ENCODE data around the gene MDP1. TPM values are rescaled to one million over a fixed set of nuclear protein-coding genes. Genes with fewer than 3 reads are reported as not detected.
"Not testable (repeated sequence)": the region's sequence is repeated elsewhere in the genome, so short reads cannot be mapped to it uniquely, and the experiment has no call there.

Gene MDP1
- total RNA-seq, 1 experiment from 2014 or later = 23.5 TPM

DNA sequence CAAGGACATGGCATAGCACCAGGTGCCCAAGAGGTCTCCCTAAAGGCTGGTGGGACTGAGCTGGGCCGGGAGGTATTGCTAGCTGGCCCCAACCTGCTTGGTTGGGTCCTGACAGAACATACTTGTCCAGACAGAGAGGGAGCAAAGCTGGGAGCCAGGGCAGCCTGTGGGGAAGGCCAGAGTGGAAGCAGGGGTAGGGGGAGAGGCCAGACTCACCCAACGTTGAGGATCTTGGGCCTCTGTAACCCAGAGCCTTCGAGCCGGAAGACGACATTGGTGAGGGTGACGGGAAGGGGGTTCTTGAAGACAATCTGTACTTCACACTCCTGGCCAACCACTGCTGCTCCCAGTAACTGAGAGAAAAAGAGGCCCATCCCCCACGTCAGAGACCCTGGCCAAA is 38.1 kb upstream of the MDP1 start:
- no peak for DNase-seq (ENCODE audit: low read depth)
- in situ Hi-C loops (cut with HindIII; ENCODE audit: low pct_unique_long_range_greater_than_20kb, low sequenced_read_pairs) = no loop called here

DNA sequence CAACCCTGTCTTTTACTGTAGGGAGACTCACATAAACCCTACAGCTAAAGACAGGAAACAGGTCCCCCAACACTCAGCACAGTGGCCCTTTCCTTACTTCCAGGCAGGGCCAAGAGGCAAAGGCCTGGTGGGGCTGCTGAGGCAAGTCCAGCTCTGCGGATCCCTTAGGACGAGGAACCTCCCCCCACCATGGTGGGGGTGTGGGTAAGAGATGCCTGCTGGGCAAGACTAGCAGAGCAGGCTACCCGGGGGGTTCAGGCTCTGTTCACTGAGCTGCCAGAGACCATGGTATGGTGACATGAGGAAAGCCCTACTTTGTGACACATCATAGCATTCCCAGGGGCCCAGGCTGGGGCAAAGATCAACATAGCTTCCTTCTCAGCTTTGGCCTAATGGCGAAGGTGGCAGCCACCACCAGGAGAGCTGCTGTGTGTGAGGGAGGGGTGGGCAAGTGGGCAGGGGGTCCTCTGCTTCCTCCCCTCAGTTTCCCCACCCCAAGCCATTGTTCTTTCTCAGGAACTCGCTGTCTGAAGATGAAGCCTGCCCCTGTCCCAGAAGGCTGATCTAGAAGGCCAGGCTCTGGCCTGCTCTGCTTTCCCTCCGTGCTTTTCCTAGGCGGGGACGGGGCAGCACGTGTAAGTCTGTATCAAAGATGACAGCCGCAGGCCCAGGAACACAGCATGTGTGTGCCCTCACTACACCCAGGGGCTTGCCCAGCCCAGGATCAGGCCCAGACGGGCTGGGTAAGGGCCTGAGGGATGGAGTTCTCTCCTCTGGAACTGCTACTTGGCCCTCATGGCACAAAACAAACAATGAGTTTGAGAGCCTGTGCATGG is 36.6 kb upstream of the MDP1 start:
- in situ Hi-C loops (cut with HindIII; ENCODE audit: low pct_unique_long_range_greater_than_20kb, low sequenced_read_pairs) = no loop called here
- DNase-seq (ENCODE audit: low read depth) = no peak

- no peak for DNase-seq (ENCODE audit: low read depth)
- in situ Hi-C loops (cut with HindIII; ENCODE audit: low pct_unique_long_range_greater_than_20kb, low sequenced_read_pairs) = no loop called here
Observed at GRCh38 chr14:24251880-24252288, 36.0 kb upstream of the MDP1 start.

GRCh38 chr14:24250354-24250753 is 34.5 kb upstream of the MDP1 start:
- DNase-seq (ENCODE audit: low read depth) = no peak
- in situ Hi-C loops (cut with HindIII; ENCODE audit: low pct_unique_long_range_greater_than_20kb, low sequenced_read_pairs) = no loop called here

DNA sequence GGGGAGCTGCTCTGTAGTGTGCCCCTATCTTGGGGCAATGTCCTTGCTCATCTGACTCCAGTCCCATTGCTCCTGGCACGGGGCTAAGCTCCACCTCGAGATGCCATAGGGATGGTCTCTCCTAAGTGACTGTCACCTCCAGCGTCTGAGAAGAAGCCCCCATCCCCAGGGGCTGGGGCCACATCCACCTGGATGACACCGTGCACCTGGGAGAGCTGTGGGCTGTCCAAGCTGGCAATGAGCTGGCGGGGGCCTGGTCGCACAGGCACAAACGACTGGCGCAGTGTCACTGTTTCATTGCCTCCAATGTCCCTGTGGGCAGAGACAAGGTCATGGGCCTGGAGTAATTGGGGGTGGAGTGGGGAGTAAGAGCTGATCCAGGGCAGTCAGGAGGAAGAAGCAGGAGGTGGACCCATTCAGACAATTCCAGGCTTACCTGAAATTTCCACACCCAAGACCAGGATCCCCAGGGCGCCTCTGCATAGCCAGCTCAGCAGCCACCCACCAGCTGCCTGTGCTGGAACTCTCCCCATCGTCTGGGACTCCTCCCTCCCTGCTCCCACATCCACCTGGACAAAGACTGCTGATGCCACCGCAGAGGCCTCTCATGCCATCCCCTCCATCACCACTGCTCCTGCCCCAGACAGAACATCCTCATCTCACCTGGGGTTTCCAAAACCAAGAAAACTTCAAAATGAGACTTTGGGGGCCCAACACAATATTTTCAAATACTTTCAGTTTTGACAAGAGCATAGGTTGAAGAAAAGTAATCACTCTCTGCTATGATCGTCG is 33.6 kb upstream of the MDP1 start:
- no peak for DNase-seq (ENCODE audit: low read depth)
- in situ Hi-C loops (cut with HindIII; ENCODE audit: low pct_unique_long_range_greater_than_20kb, low sequenced_read_pairs) = no loop called here

DNA sequence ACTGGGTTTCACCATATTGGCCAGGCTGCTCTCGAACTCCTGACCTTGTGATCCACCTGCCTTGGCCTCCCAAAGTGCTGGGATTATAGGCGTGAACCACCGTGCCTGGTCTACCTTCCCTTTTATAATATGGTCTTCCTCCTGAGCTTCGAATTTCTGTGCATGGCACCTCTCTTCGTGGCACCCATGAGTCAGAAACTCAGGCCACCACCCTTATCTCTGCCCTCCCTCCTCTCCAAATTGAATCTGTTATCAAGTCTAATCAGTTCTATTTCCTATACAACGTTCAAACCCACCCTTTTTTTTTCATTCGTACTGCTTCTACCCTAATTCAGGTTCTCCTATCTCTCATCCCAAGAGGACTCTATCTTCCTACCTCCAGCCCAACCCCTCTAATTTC is 31.6 kb upstream of the MDP1 start:
- in situ Hi-C loops (cut with HindIII; ENCODE audit: low pct_unique_long_range_greater_than_20kb, low sequenced_read_pairs) = no loop called here
- no peak for DNase-seq (ENCODE audit: low read depth)

DNA sequence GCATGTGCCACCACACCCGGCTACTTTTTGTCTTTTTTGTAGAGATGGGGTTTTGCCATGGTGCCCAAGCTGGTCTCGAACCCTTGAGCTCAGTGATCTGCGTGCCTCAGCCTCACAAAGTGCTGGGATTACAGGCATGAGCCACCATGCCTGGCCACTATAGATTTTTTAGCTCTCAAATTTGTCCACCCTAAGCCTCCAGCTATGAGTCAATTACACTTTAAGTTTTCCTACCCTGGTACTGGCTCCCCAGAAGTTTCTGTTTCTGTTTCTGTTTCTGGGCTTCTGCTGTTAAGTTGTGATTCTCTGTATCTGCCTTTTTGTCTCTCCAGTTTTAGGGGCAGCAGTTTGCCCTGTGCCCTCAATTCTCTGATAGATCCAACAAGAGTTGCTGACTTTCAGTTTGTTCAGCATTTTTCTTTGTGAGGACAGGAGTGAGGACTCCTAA is 30.9 kb upstream of the MDP1 start:
- DNase-seq (ENCODE audit: low read depth) = no peak
- in situ Hi-C loops (cut with HindIII; ENCODE audit: low pct_unique_long_range_greater_than_20kb, low sequenced_read_pairs) = no loop called here

- DNase-seq (ENCODE audit: low read depth); in situ Hi-C loops (cut with HindIII; ENCODE audit: low pct_unique_long_range_greater_than_20kb, low sequenced_read_pairs): not testable (repeated sequence)
Observed at GRCh38 chr14:24245350-24245749, 29.5 kb upstream of the MDP1 start.

DNA sequence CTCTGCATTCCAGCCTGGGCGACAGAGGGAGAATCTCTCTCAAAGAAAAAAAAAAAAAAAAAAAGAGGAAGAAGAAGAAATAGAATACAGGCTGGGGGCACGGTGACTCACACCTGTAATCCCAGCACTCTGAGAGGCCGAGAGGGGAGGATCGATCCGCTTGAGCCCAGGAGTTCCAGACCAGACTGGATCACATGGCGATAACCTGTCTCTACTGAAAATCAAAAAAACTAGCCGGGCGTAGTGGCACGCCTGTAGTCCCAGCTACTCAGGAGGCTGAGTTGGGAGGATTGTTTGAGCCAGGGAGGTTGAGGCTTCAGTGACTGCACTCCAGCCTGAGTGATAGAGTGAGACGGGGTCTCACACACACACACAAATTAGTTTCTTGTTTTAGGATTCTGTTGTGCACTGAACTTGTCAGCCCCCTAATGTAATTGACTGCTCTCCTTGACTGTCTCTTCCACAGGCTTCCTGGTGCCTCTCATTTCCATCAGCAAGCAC is 27.5 kb upstream of the MDP1 start:
- DNase-seq (ENCODE audit: low read depth) = no peak
- in situ Hi-C loops (cut with HindIII; ENCODE audit: low pct_unique_long_range_greater_than_20kb, low sequenced_read_pairs) = no loop called here

DNA sequence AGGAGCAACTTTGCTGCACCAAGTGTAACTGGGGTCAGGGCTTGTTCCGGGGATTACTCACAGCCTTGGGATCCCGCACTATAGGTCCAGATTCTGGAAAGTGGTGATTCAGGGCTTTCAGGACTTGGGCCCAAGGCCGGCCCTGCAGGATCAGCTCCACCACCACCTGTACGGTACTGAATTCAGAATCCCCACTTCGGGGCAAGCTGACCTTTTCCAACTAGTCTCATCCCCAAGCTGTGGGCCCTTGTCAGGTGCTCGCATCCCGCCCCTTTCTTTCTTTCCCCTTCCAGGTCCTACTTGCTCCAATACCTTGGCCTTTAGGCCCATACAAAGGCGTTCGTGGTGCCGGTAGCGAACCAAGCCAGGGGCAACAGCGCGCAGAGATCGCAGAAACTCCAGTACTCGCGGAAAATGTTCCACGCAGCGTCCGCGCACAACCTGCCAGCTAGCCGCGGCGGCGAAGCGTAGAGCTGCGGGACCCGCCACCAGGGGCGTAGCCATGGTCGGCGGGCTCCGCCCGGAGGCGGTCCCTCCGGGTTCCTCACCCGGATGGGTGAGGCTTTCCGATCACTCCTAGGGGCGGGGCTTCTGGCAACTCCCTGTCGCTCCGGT is 26.1 kb upstream of the MDP1 start:
- in situ Hi-C loops (cut with HindIII; ENCODE audit: low pct_unique_long_range_greater_than_20kb, low sequenced_read_pairs) = no loop called here
- peak; percentile 93 for DNase-seq (ENCODE audit: low read depth)

- in situ Hi-C loops (cut with HindIII; ENCODE audit: low pct_unique_long_range_greater_than_20kb, low sequenced_read_pairs) = no loop called here
Observed at GRCh38 chr14:24240110-24240918, 24.4 kb upstream of the MDP1 start.

DNA sequence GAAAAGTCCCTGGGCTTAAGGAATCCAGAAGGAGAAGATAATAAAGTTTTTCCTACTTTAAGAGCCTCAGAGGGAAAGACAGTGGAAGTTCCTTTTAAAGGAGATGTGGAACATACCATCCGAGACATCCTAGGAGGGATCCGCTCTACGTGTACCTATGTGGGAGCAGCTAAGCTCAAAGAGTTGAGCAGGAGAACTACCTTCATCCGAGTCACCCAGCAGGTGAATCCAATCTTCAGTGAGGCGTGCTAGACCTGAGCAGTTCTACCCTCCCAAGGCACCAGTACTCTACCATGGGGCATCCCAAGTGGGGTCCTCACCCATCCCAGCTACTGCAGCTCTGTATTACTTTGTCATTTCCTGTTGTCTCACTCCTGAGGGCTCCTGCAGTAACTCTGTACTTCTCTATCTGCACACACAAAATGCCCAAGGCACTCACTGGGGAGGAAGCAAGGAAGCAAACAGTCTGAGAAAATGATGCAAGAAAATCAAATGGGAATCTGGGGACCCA is 22.7 kb upstream of the MDP1 start:
- no peak for DNase-seq (ENCODE audit: low read depth)
- in situ Hi-C loops (cut with HindIII; ENCODE audit: low pct_unique_long_range_greater_than_20kb, low sequenced_read_pairs) = no loop called here

More at GRCh38 chr14:24240110-24240918, 24.4 kb upstream of the MDP1 start:
- no peak for DNase-seq (ENCODE audit: low read depth)

GRCh38 chr14:24238123-24238522 is 22.3 kb upstream of the MDP1 start:
- in situ Hi-C loops (cut with HindIII; ENCODE audit: low pct_unique_long_range_greater_than_20kb, low sequenced_read_pairs) = no loop called here
- DNase-seq (ENCODE audit: low read depth) = no peak

- DNase-seq (ENCODE audit: low read depth) = no peak
- in situ Hi-C loops (cut with HindIII; ENCODE audit: low pct_unique_long_range_greater_than_20kb, low sequenced_read_pairs) = no loop called here
Observed at GRCh38 chr14:24237463-24237955, 21.6 kb upstream of the MDP1 start.

GRCh38 chr14:24236689-24237462 is 21.0 kb upstream of the MDP1 start:
- in situ Hi-C loops (cut with HindIII; ENCODE audit: low pct_unique_long_range_greater_than_20kb, low sequenced_read_pairs) = no loop called here
- DNase-seq (ENCODE audit: low read depth) = no peak

DNA sequence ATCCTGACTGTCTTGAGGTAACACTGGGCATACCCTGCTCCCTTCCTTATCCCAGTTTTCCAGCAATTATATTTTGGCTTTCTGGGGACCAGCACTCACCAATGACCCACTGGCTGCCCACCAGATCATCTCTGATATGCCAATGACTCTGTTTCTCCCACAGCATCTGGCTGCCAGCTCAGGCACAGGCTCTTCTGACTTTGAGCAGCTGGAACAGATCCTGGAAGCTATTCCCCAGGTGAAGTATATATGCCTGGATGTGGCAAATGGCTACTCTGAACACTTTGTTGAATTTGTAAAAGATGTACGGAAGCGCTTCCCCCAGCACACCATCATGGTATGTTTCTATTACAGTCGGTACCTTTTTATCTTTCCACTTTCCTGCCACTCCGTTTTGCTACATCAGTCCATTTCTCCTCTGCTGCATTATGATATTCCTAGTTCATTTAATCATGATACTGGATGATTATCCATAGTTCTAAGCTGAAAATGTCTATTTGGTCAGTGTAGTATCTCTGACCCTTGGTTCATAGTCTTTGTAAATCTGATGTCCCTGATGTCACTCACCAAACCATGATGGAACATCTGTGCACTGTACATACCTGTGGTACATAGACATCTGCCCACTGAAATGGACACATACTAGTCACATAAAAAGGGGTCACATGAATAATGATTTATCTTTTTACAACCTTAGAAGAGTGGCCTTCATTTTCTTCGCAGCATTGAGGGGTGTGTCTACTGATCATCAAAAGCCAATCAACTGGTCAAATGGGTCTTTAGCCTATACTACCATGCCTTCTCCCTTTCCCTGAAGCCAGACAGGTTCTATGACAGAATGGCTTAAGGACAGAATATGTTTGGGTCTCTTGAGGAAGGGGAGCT is 20.2 kb upstream of the MDP1 start:
- DNase-seq (ENCODE audit: low read depth) = no peak
- in situ Hi-C loops (cut with HindIII; ENCODE audit: low pct_unique_long_range_greater_than_20kb, low sequenced_read_pairs) = no loop called here

All from Caki2 (cell line).